ENCODE data around the gene ARHGEF6. TPM values are rescaled to one million over a fixed set of nuclear protein-coding genes. Genes with fewer than 3 reads are reported as not detected.

ARHGEF6 gene
- total RNA-seq, 1 donor from 2014 or later = 16.5 TPM

DNA sequence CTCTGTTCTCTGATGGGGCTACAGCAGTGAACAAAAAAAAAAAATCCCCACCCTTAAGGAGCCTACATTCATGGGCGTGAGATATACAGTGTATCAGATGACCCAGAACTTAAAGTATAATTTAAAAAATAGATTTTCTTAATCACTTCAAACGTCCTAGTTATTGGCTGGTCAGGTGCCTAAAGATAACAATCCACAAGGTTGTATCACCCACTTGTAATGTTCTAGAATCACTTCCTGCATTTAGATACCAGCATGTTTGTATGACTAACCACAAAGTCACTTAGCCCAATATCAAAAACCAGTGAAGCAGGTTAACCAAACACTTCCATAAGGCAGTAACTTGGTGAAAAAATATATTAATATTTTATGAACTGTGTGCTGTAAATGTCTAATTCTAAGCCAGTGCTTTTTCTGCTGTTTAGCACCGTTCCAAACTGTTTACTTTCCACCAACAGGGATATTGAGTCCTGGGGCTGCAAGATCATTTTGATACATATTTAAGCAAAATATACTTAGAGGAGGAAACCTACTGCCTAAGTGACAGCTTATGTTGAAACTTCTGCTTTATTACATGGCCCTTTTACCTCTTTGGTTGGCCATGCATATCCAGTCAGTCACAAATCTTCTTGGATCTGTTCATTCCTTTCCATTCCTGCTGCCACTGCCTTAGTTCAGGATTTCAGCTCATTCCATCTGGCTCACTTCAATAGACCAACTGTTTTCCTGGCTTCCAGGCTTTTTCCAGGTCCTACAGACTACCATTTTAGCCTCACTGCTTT lies 89.5 kb downstream of the ARHGEF6 start:
- no peak for DNase-seq

- no peak for DNase-seq
These were observed 91.3 kb downstream of the ARHGEF6 start for GRCh38 chrX:136689436-136689835.

- DNase-seq = no peak
These were observed 93.3 kb downstream of the ARHGEF6 start for GRCh38 chrX:136687457-136687856.

DNA sequence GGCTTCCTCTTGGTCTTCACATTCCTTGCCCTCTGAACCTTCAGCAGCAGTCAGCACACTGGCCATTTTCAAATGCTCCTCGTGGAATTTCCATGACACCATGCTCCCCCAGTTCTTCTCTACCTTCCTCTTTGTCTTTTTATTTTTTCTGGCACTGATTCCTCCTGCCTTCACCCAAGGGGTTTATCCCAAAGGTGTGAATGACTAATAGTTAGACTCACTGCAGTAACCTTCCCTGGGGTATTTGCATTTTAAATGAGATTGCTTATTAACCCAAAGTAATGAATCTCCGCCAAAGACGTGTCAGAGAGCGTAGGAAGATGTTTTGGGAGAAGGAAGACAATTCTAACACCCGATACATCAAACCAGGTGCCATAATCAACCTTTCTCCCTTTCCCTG lies 96.6 kb downstream of the ARHGEF6 start:
- DNase-seq = no peak

- no peak for DNase-seq
These were observed 101.2 kb downstream of the ARHGEF6 start for GRCh38 chrX:136679531-136679930.

DNA sequence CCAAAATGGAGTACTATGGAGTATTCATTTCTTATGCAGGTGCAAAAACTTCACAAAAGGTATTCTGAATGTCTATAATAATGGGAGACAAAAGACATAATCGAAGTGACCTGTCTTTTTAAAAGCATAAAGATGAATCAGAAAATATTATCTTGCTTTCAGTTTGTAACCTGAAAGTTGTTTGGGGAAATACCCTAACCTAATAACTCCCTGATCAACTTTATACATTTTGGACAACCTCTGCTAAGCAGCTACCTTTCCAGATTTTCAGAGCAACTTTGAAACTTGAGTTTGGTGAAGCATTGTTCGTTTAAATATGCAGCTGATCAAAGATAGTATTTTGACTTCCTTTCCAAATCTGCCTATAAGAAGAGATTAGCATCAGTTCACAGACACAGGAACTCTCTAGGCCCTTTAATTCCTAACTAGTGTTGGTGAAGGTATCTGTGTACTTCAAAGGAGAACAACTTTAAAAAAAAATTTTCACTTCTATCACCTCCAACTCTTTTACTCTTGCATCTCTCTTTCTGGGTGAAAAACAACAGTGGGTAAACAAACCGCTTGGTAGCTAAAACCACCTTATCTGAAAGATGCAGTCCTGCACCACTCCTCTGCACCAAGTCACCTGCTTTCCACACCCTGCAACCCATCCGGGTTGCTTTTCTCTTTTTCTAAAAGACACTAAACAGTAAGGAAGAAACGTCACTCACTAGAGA lies 106.3 kb downstream of the ARHGEF6 start:
- DNase-seq = no peak

DNA sequence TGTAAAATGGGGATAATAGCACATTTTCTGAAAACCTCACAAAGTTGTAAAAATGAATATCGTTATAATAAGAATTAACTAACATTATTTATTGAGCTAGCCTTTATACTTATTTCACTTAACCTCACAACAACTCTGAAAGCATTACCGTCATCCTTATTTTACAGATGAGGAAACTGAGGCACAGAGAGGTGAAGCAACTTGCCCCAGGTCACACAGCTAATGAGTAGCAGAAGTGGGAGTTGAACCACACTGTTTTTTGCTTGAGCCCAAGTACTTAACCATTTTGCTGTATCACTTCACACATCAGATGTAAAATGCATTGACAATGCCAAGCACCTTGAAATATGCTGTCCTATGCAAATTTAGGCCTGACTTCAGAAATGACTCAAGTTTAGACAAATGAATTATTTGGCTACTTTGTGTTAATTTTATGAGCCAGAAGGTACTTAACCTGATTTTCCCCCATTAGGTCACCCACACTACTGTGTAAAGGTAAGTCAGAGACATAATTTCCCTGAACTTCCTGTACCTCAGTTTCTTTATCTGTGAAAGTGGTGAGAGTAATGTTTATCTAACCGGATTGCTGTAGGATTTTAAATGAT lies 109.6 kb downstream of the ARHGEF6 start:
- DNase-seq = no peak

- DNase-seq = no peak
These were observed 113.1 kb downstream of the ARHGEF6 start for GRCh38 chrX:136667446-136668168.

GRCh38 chrX:136666088-136666487 lies 114.6 kb downstream of the ARHGEF6 start:
- no peak for DNase-seq

DNA sequence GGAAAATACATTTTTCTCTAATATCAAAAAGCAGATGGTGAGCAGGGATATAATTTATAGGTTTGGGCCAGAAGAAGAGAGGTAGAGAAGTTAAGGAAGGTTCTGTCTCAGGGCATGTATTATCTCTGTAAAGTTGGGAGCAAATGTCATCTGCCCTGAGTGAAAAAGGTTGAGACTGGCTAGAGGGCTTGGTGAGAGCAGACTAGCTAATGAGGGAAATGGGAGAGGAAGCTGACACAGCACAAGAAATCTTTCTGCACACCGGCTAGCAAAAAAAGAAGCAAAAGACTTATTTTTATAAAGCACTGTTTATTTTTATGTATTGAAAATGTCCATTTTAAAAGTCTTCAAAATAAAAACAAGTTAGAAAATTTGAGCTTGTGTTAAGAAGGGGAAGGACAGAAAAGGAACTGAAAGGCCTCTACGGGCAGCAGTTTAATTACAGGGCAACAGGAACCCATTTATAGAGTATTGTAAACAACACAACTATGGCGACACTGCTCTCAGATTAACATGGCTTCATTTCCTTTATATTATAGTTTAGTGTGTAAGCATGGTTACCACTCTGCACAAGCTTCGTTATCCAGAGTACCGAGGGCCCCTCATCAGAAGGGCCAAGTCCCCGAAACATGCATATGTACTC lies 115.4 kb downstream of the ARHGEF6 start:
- no peak for DNase-seq

- DNase-seq = no peak
These were observed 117.8 kb downstream of the ARHGEF6 start for GRCh38 chrX:136662976-136663375.

DNA sequence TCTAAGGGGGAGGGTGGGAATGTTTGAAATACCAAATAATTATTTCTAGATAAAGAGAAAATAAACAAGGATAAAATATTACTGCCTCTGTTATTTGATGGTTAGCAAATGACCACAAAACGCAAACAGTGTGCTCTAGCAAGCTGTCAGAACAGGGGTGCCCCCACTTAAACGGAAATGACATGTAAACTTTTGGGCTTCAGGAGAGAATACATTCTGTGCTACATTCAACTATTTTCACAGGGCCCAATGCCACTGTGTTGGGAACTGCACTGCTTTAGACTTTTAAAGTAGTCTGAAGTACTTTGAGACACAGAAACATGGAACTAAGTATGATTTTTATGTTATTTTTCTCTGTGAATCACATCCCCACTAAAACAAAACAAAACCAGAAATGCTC lies 118.6 kb downstream of the ARHGEF6 start:
- DNase-seq = no peak

DNA sequence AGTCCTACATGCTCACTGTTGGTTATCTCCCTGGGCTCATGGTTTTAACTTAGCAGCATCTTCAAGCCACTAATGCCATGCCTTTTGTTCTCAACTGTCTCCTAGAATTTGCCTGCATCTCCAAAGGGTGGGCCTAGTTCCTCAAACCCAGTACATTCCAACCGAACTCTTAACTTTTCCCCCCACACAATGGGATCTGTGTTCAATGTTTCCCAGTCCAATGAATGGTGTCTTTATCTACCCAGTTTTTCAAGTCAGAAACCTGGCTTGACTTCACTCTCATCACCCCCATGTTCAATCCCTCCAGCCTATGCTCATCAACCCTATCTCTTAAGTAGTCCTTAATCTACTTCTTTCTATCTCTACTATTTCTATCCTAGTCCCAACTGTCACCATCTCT lies 119.8 kb downstream of the ARHGEF6 start:
- DNase-seq = no peak

DNA sequence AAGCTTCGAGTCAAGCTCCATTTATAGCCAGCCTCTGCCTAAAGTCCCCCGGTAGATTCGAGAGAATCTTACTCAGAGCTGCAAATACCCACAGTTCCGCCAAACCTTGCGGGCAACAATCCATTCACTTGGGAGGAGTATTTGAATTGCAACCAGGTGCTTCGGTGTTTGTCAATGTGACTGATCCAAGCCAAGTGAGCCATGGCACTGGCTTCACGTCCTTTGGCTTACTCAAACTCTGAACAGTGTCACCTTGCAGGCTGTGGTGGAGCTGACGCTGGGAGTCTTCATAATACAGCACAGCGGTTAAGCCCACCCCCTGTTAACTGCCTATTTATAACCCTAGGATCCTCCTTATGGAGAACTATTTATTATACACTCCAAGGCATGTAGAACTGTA lies 121.6 kb downstream of the ARHGEF6 start:
- DNase-seq = no peak

- DNase-seq = no peak
These were observed 122.6 kb downstream of the ARHGEF6 start for GRCh38 chrX:136658151-136658550.

DNA sequence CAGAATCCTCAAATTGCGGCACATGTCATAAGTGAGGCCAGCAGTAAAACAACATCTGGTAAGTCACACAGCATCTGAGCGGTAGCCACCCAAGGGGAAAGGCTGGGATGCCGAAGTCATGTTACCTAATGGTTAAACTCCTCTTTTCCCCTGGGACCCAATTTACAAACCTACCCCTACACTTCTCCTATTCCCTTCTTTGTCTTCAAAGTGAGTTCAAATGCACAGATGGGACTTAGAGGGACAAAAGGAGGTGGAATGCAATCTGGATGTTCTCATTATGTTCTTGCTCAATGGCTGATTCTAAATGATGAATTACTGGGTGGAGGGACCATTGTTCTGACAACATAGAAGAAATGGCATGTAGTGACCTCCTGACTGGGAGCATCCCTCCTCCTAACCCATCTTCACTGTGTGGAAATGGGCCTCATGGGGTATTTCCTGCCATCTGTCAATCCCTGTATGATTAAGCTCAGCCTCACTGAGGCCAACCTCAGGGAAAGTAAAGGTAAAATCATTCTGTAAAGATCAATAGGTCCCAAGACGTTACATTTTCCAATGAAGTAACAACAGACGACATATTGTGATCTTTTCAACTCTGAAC lies 124.3 kb downstream of the ARHGEF6 start:
- DNase-seq = no peak

DNA sequence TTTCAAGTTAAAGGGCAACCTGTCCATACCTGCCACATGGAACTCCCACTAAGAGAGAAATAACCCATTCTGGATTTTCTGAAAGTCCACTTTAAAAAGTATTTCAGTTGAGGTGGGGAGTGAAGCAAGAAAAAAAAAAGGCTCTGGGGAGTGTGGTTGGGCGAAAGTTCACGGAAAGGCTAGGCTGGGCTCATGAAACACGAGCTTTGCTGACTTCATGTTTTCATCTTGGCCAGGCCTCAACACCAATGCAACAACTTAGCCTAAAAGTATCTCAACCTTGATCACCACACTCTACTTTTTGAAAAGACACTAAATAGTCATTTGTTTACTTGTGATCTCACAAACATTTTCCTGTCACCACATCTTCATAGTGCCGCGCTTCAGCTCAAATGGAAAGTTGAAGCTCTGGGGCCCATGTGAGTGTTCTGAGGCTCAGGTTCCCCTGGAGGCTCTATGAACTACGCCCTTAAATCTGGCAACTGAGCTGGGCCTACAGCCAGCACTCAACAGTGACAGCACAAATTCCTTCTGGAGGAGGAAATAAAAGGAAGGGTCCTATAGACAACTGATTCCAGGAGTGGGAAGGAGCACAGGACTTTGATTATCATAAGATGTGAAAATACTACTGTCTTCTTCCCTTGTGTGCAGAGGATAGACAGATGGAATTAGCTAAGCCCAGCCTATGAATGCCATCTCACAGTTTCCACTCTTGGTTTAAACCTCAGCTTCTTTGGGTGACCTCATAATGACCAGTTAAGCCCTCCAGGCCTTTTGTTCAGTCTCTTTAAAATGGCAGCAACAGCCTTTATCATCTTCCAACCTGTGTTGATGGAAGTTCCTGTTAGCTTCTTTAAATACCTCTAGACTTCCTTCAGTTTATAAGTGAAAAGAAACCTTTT lies 127.7 kb downstream of the ARHGEF6 start:
- DNase-seq = no peak

DNA sequence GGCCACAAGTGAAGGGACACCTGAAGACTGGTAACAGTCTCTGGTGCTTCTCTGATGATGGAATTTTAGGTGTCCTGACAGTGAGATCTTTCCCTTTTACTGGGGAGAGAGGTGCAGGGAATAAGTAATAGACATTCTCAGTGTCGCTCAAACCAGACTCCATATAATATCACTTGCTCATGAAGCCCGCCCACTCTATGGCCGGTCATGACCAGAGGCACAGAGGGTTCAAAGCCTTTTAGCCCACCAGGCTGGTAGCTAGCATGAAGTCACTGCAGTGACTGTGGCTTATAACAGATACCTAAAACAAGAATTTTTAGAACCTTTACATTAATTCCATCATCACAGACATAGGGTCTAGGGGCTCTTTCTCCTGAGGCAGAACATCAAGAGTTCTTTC lies 129.9 kb downstream of the ARHGEF6 start:
- no peak for DNase-seq

- DNase-seq = no peak
These were observed 132.9 kb downstream of the ARHGEF6 start, which contains the start of gene CD40LG for GRCh38 chrX:136647677-136648360. Gene CD40LG (plus strand): TSS chrX:136648158. CDS start chrX:136648249, 91 bp downstream.

GRCh38 chrX:136646602-136647239 lies 134.0 kb downstream of the ARHGEF6 start:
- DNase-seq = no peak
